ENCODE results near the gene ANKFY1. TPM values are rescaled to one million over a fixed set of nuclear protein-coding genes. Genes with fewer than 3 reads are reported as not detected.

The ANKFY1 gene
- total and polyA plus RNA-seq, 2 donors (not counting 3 experiments of a cell fraction or from before 2014, with no cell fraction given) = 30.6 to 51.1 TPM

DNA sequence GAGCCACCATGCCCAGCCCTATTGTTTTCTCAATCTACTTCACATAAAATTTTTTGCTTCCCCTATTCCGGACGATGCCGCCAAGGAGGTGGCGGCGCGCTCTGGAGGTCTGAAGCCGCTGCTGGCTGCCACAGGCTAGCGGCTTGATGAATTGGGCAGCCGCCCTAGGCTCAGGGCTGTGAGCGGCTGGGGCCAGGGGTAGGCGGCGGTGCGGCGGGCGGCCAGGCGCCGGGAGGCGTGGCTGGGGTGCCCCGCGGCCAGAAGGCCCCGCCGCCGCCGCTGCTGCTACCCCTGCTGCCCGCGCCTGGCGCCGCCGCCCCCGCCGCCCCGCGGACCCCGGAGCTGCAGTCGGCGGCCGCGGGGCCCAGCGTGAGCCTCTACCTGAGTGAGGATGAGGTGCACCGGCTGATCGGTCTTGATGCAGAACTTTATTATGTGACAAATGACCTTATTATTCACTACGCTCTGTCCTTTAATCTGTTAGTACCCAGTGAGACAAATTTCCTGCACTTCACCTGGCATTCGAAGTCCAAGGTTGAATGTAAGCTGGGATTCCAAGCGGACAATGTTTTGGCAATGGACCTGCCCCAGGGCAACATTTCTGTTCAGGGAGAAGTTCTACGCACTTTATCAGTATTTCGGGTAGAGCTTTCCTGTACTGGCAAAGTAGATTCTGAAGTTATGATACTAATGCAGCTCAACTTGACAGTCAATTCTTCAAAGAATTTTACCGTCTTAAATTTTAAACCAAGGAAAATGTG, 41.7 kb downstream of the ANKFY1 start:
- H3K36me3 ChIP-seq (ENCODE audit: control insufficient read depth in 2 of 2, extremely low read depth in 1 of 2, insufficient read depth in 2 of 2, low read length in 2 of 2) = peaks cover 0 to 6% of the 10 kb centered on the region in 2 experiments
- no peaks in the 10 kb centered on the region for H3K9me3 ChIP-seq (replicated peaks; ENCODE audit: control insufficient read depth, insufficient read depth, low read length)
- CTCF ChIA-PET = interaction anchor here (1.0 to 1.2 kb wide), 2 partner anchors 22 to 27 kb away, joined by 3 to 4 read pairs; no protein-coding TSS in a partner anchor
- no peak for FAIRE-seq
- POLR2A ChIA-PET = interaction anchor here (0.5 kb wide), 1 partner anchor 10 kb away, joined by 3 read pairs; no protein-coding TSS in a partner anchor
- H3K79me2 ChIP-seq (ENCODE audit: control insufficient read depth, insufficient read depth, low read length) = no peaks in the 10 kb centered on the region
- no peaks in the 10 kb centered on the region for H3K27me3 ChIP-seq (ENCODE audit: control insufficient read depth in 2 of 2, insufficient read depth in 2 of 2, low read length in 2 of 2)
- no peak overlapping the region for H2AFZ ChIP-seq (ENCODE audit: low read depth, low read length)
- no TSS peak for BruUV-seq (replicated peaks)
- H3K9me1 ChIP-seq (replicated peaks; ENCODE audit: control insufficient read depth, extremely low read depth, insufficient read depth, low read length) = no peaks in the 10 kb centered on the region
- H3K4me2 ChIP-seq (ENCODE audit: insufficient read depth, low read length) = no peak overlapping the region
- no peak overlapping the region for H3K9ac ChIP-seq (replicated peaks; ENCODE audit: extremely low read depth, insufficient read depth, low read length)
- no peak for DNase-seq (ENCODE audit: low read depth, low spot score)
- H4K20me1 ChIP-seq (replicated peaks; ENCODE audit: control insufficient read depth, extremely low read depth, insufficient read depth, low read length) = no peaks in the 10 kb centered on the region
- H3K4me3 ChIP-seq (replicated peaks in 1 of 3; ENCODE audit: insufficient read depth in 1 of 3, low read depth in 1 of 3, low read length in 3 of 3) = no peak overlapping the region
- intact Hi-C loops (cut with micrococcal nuclease) = no loop called here
- H3K27ac ChIP-seq (ENCODE audit: insufficient read depth, low read depth, low read length) = no peak overlapping the region
- dilution Hi-C loops (cut with MboI; ENCODE audit: extremely low pct_ligation_motif_present, low sequenced_read_pairs) = no loop called here
- TF ChIP-seq MYC (IDR thresholded peaks at IDR 0.05; ENCODE audit: low read depth, low read length) = no peak
- no peak for TF ChIP-seq POLR2AphosphoS5 (IDR thresholded peaks at IDR 0.05; ENCODE audit: insufficient read depth, low read depth, low read length)
- TF ChIP-seq FOS (IDR thresholded peaks at IDR 0.05; ENCODE audit: borderline replicate concordance, insufficient read depth, low read length) = no peak
- no peak for TF ChIP-seq GATA2 (IDR thresholded peaks at IDR 0.05; ENCODE audit: insufficient read depth, insufficient read length, low read depth, low read length)
- TF ChIP-seq JUN (IDR thresholded peaks at IDR 0.05; ENCODE audit: borderline replicate concordance, insufficient read depth, insufficient read length, low read depth) = no peak
- TF ChIP-seq POLR2A (IDR thresholded peaks at IDR 0.05; ENCODE audit: low read depth, low read length) = no peak
- TF ChIP-seq, protein P1, sequence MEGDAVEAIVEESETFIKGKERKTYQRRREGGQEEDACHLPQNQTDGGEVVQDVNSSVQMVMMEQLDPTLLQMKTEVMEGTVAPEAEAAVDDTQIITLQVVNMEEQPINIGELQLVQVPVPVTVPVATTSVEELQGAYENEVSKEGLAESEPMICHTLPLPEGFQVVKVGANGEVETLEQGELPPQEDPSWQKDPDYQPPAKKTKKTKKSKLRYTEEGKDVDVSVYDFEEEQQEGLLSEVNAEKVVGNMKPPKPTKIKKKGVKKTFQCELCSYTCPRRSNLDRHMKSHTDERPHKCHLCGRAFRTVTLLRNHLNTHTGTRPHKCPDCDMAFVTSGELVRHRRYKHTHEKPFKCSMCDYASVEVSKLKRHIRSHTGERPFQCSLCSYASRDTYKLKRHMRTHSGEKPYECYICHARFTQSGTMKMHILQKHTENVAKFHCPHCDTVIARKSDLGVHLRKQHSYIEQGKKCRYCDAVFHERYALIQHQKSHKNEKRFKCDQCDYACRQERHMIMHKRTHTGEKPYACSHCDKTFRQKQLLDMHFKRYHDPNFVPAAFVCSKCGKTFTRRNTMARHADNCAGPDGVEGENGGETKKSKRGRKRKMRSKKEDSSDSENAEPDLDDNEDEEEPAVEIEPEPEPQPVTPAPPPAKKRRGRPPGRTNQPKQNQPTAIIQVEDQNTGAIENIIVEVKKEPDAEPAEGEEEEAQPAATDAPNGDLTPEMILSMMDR (IDR thresholded peaks at IDR 0.05; ENCODE audit: extremely low read depth in 1 of 2, insufficient read depth in 1 of 2, low read depth in 1 of 2, low read length in 2 of 2) = no peak
- TF ChIP-seq, protein P2, sequence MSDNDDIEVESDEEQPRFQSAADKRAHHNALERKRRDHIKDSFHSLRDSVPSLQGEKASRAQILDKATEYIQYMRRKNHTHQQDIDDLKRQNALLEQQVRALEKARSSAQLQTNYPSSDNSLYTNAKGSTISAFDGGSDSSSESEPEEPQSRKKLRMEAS (IDR thresholded peaks at IDR 0.05; ENCODE audit: insufficient read depth, insufficient read length) = no peak
- TF ChIP-seq EZH2 (IDR thresholded peaks at IDR 0.05; ENCODE audit: borderline replicate concordance, low read depth, low read length, severe bottlenecking) = no peak
- no peaks in the 10 kb centered on the region for H3K4me1 ChIP-seq (ENCODE audit: control insufficient read depth, extremely low read depth, insufficient read depth, low read length)

Measured in endothelial cell of umbilical vein (primary cell).